T-helper 2 cell (primary cell): ENCODE measurements around the gene ATG7.
"Not testable (repeated sequence)": the region's sequence is repeated elsewhere in the genome, so short reads cannot be mapped to it uniquely, and the experiment has no call there.

Experiments
- DNase-seq, 5 experiments: peaks; one replicate each; pipeline versions ENCODE4 v3.0.0 to v3.0.0-alpha.2; 2012 to 2022

The ATG7 gene

DNA sequence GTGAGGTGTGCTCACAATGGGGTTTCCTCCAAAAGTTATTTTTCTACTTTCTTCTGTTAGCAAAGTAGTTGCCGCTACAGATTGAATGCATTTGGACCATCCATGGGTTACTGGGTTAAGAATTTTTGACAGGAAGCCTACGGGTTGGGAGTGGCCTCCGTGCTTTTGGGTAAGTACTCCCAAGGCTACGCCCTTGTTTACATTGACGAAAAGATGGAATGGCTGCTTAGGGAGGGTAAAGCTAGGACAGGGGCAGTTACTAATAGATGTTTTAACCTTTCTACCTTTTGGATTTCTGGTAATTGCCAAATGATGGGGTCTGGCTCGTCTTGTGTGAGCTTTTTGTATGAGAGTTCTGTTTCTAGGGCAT, 20.4 kb upstream of the ATG7 start:
- DNase-seq: no peak

GRCh38 chr3:11254876-11255275, 17.3 kb upstream of the ATG7 start:
- no peak for DNase-seq

- DNase-seq: not testable (repeated sequence)
Measured at GRCh38 chr3:11255537-11255936, 16.7 kb upstream of the ATG7 start.

GRCh38 chr3:11258958-11259357, 13.2 kb upstream of the ATG7 start:
- no peak for DNase-seq

- DNase-seq: no peak
Measured at GRCh38 chr3:11260460-11260859, 11.7 kb upstream of the ATG7 start.

- DNase-seq: no peak
Measured at GRCh38 chr3:11269007-11269406, 3.2 kb upstream of the ATG7 start.

GRCh38 chr3:11272906-11273574, 843 bp downstream of the ATG7 start:
- no peak for DNase-seq

- no peak for DNase-seq
Measured at GRCh38 chr3:11273891-11274291, 1.7 kb downstream of the ATG7 start.

DNA sequence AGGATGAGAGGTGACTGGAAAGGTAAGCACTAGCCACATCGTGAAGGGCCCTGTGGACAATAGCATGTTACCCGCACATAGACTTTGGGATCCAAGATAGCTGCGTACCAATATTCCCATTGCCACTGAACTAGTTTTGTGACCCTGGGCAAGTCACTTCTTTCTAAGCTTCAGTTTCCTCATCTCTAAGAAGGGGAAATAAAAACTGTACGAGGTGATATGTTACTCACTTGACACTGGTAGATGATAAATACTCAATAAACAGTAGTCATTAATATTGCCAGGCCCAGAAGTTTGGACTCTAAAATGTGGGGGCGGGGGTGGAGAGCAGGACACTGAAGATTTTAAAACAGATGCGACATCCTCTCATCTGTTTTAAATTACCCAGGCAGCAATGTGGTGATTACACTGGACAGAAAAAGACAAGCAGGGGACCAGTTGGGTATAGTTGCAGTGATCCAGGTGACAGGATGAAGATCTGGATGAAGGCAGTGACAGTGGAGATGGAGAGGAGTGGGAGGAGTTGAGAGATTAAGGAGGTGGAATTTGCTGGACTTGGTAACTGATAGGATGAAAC, 2.5 kb downstream of the ATG7 start:
- DNase-seq: no peak

DNA sequence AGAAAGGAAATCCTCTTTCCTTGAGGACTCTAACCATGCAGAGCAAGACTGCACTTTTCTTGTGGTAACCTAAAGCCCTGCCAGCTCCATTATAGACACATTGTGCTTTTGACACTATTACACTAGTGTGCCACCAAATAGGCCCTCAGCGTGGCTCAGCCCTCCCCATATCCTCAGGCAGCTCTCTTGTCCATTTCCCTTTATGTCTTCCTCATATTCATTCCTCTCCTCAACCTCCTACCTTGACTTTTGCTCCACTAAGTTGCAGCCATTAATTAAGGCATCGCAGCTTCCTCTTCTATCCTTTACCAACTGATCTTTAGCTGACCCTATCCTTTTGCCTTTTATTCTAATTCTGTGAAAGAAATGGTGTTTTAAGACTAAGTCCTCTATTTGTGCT, 3.7 kb downstream of the ATG7 start:
- no peak for DNase-seq

DNA sequence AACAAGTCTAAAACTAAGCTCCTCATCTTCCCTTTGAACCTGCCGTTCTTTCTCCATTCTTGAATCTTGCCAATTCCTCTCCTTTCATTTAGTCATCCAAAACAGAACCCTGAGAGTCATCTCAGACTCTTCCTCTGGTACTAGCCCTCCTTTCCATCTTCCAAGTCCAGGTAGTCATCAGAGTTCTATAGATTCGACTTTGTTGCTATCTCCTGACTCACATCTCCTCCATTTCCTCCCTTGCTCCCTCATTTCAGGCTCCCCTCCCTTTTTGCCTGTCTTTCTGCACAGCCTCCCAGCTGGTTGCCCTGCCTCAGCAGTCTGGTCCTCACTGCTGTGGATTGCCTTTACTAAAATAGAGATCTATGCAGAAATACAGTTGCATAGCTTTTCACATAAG, 4.7 kb downstream of the ATG7 start:
- no peak for DNase-seq

DNA sequence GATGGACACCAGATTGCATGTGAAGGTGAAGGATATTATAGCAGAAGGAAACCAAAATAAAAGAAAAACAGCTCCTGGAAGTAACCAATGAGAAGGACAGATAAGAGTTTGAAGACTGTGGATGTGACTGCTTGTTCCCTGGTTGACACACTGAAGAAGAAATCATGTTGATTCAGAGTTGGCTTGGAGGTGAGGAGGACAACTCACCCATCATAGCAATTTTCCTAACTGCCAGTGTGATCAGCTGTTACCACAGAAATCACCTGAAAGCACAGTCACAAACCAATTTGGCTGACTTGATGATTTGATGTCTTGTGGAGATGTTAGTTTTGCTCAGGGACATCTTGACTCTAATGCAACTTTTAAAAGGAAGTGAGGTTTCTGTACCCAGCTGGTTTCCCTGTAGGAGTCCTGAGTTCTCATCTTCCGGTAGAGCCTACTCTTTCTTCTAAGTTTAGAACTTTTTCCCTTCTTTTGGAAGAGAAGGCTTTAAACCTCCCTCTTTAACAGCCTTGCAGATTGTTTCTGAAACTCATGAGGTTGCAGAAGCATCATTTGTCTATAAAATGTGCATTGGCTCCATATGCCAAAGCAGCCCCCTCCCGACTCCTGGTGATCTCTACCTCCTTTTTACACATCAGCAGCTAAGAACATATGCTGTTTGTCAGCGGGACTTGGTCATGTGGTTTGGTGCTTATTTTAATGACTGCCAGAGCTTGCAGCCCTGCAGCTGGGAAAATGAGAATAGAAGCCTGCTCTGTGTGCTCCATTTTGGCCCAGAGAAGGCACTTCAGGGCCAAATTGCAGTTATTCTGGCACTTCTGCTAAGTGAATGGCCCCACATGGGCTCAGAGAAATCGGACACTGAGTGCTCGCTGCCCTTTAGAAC, 10.3 kb downstream of the ATG7 start:
- peak in 1 of 5 experiments; percentile 14 for DNase-seq

DNA sequence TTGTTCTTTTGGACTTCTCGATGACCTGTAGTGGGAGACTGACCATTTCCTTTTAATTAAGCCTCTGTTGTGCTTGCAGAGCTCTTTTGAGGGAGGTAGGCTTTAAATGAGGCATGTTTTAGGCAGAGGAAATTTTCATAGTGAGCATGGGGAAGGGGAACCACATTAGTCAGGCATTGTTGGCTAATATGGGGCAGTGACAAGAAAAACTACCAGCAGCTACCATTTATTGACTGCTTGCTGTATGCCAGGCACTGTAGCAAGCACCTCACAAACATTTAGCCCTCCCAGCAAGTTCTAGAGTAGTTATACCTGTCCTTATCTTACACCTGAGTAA, 10.9 kb downstream of the ATG7 start:
- DNase-seq: no peak

DNA sequence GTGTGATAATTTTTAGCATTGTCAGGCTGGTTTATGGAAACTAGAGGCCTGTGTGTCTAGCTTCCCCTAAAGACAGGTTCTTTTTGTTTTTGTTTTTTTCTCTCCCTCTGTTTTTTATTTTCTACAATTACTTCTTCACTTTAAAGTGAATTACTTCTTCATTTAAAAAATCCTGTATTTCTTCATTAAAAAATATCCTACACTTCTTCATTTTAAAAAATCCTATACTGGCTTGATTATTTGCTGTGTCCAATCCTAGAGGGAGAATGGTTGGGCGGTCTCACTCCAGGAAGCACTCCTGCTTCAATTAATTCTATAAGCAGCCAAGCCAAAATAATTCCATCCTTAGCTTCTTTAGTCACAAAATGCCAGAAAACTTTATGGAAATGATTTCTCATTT, 11.8 kb downstream of the ATG7 start:
- no peak for DNase-seq

DNA sequence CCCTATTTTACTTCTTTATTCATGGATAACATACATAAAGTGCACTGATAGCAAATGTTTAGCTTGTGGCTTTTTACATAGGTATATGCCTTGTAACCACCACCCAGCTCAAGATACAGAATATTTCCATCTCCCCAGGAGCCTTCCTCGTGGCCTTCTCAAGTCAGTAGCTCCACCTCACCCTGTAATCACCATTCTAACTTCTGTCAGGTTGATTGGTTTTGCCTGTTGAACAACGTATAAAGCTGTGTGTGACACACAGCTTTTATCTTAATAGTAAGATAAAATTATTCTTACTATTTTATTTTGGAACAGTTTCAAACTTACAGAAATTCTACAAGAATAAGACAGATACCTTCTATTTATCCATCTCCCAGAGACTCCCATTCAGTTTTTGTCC, 13.3 kb downstream of the ATG7 start:
- no peak for DNase-seq

- no peak for DNase-seq
Measured at GRCh38 chr3:11287404-11287803, 15.2 kb downstream of the ATG7 start.

DNA sequence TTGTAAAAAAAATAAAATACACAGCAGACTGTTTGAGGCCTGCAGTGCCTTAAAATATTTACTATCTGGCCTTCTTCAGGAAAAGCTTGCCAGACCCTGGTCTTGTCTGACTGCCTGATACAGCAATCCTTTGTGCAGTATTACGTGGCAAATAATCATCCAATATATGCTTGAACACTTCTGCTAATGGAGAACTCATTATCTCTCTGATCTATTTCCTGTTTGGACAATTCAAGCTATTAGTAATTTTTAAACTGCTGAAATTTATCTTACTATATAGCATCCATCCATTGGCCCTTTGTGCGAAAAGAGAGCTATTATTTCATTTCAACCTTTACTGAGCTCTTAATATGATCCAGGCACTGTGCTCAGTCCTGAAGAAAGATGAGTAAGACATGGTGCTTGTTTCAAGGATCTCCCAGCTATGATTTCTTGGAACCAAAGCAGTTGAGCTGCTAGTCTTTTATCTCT, 15.9 kb downstream of the ATG7 start:
- DNase-seq: no peak

GRCh38 chr3:11288786-11289637, 16.8 kb downstream of the ATG7 start:
- DNase-seq: peak in 2 of 5 experiments; percentile 20 to 64

DNA sequence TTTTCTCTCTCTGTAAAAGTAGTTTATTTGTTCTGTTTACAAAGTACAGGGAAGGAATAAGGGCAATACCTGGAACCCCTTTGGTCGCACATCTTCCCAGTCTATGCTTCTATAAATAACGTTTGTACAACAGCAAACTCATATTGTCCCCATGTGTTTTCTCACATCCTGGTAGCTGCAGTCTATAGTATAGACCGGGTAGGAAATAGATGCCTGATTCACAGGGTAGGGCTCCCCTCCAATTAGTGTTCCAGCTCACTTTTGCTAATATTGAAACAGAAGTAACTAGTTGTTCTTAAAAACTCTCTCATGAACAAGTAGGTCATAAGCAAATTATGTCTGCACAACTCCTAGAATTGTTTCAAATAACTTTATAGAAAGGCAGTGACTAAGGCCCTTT, 17.7 kb downstream of the ATG7 start:
- DNase-seq: peak in 1 of 5 experiments; percentile 20

GRCh38 chr3:11290743-11291680, 18.8 kb downstream of the ATG7 start:
- DNase-seq: peak in 3 of 5 experiments; percentile 6 to 88 (median 58)

- no peak for DNase-seq
Measured at GRCh38 chr3:11291808-11292207, 19.6 kb downstream of the ATG7 start.

DNA sequence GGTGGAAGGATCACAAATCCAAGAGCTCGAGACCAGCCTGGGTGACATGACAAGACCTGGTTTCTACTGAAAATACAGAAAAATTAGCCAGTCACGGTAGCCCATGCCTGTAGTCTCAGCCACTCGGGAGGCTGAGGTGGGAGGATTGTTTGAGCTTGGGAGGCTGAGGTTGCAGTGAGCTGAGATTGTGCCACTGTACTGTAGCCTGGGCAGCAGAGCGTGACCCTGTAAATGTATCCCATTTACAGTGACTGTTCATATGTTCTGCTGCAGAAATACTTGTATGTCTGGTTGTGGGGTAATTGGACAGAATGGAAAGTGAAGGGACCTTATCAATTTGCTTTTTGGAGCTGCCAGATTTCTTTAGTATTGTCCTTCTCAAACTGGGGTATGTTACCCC, 24.9 kb downstream of the ATG7 start:
- no peak for DNase-seq
